HG02571 (cell line): ENCODE measurements around the gene UTS2R.
"Not testable (repeated sequence)": the region's sequence is repeated elsewhere in the genome, so short reads cannot be mapped to it uniquely, and the experiment has no call there.

Experiments
- ATAC-seq: cut with Tn5 transposase; IDR thresholded peaks from one replicate; pipeline ENCODE4 v1.9.1; 2021; ENCODE audit warnings: mild to moderate bottlenecking, moderate library complexity; ENCODE audit not compliant: unreplicated experiment

UTS2R gene

GRCh38 chr17:82374626-82375331 is 3.2 kb downstream of the UTS2R start:
- no peak for ATAC-seq

GRCh38 chr17:82375359-82376041 is 3.9 kb downstream of the UTS2R start:
- ATAC-seq = no peak

GRCh38 chr17:82376042-82376730 is 4.6 kb downstream of the UTS2R start:
- no peak for ATAC-seq

GRCh38 chr17:82377294-82377693 is 5.7 kb downstream of the UTS2R start:
- not testable (repeated sequence) for ATAC-seq

GRCh38 chr17:82377924-82378740 is 6.6 kb downstream of the UTS2R start:
- ATAC-seq = no peak

- ATAC-seq = no peak
These were observed 7.1 kb downstream of the UTS2R start for GRCh38 chr17:82378741-82379021.

- no peak for ATAC-seq
These were observed 9.5 kb downstream of the UTS2R start for GRCh38 chr17:82380860-82381702.

GRCh38 chr17:82381703-82382009 is 10.1 kb downstream of the UTS2R start:
- not testable (repeated sequence) for ATAC-seq

- not testable (repeated sequence) for ATAC-seq
These were observed 10.8 kb downstream of the UTS2R start for GRCh38 chr17:82382220-82382932.

- no peak for ATAC-seq
These were observed 11.3 kb downstream of the UTS2R start for GRCh38 chr17:82382933-82383255.

- no peak for ATAC-seq
These were observed 11.8 kb downstream of the UTS2R start for GRCh38 chr17:82383411-82383810.

- ATAC-seq = no peak
These were observed 12.6 kb downstream of the UTS2R start for GRCh38 chr17:82384051-82384729.

GRCh38 chr17:82384730-82385481 is 13.3 kb downstream of the UTS2R start:
- no peak for ATAC-seq

- no peak for ATAC-seq
These were observed 14.1 kb downstream of the UTS2R start for GRCh38 chr17:82385559-82386254.

- no peak for ATAC-seq
These were observed 14.8 kb downstream of the UTS2R start for GRCh38 chr17:82386255-82386831.

GRCh38 chr17:82386881-82387704 is 15.5 kb downstream of the UTS2R start:
- ATAC-seq = no peak

- ATAC-seq = no peak
These were observed 16.1 kb downstream of the UTS2R start for GRCh38 chr17:82387705-82388106.
